ENCODE results near the gene PBX4.

The PBX4 gene

DNA sequence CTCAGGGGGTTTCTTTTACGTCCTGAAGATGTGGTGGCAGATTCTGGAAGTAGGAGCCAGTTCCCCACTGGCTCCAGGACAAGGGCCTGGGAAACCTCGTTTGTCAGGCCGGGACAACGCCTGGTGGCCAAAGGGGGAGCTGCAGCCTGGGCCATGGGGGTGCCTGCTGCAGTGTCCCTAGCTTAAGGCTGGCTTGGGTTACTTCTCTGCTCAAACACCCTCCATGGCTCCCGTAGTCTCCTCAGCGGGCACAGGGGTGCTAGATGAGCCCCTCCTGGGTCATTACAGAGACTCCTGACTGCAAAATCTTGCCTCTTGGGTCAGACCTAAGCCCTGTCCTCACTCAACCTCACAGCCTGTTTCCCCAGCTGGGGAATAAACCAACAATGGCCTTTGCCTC, 65.7 kb downstream of the PBX4 start:
- DNase-seq, result peak; percentile 42 to 76 (median 60)

DNA sequence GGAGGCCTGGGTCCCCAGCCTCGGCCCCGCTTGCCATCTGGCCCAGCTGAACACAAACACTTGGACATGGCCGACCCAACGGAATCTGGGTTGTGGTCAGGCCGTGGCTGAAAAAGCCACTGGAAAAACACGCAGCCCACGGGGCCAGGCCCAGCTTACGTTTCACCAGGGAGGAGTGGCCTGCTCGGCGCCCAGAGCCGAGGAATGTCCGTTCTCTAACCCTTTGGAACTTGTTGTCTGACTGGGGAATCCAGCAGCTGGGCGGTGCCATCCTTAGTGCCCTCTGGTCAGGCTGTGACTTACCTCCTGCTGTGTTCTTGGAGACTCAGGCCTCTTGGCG, 66.7 kb downstream of the PBX4 start:
- no peak for DNase-seq

GRCh38 chr19:19550972-19551852, 67.3 kb downstream of the PBX4 start:
- DNase-seq, result no peak

- no peak for DNase-seq
Observed at GRCh38 chr19:19550485-19550929, 68.0 kb downstream of the PBX4 start.

- no peak for DNase-seq
Observed at GRCh38 chr19:19549804-19550464, 68.6 kb downstream of the PBX4 start.

GRCh38 chr19:19548915-19549759, 69.3 kb downstream of the PBX4 start:
- peak in 1 of 3 donors; percentile 35 for DNase-seq

GRCh38 chr19:19547674-19548336, 70.7 kb downstream of the PBX4 start:
- no peak for DNase-seq

DNA sequence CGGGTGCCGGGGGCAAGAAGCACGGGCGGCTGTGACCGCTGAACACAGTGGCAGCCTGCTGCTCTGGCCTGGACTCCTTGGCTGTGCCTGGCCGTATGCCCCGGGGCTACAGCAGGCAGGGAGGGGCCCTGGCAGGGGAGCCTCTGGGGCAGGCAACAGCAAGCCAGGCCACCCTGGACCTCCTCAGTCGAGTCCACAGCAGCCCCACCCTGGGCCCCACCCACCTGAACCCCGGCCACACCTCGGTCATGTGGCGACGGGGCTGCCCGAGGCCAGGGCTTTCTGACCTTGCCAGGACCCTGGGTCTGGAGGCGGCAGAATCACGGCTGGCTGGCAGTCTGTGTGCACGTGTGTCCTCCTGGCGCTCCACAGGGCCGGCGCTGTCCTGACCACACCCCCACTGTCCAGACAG, 71.7 kb downstream of the PBX4 start:
- no peak for DNase-seq

- DNase-seq, result no peak
Observed at GRCh38 chr19:19545707-19546106, 72.8 kb downstream of the PBX4 start.

DNA sequence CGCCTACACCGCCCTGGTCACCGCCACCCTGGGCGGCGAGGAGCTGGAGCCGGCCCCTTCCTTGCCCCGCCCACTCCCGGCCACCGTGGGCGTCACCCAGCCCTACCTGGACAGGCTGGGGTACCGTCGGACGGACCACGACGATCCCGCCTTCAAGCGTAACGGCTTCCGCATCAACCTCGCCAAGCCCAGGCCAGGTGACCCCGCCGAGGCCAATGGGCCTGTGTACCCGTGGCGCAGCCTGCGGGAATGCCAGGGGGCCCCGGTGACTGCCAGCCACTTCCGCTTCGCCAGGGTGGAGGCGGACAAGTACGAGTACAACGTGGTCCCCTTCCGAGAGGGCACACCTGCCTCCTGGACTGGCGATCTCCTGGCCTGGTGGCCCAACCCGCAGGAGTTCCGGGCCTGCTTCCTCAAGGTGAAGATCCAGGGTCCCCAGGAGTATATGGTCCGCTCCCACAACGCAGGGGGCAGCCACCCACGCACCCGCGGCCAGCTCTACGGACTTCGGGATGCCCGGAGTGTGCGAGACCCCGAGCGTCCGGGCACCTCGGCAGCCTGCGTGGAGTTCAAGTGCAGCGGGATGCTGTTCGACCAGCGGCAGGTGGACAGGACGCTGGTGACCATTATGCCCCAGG, 73.4 kb downstream of the PBX4 start:
- no peak for DNase-seq

DNA sequence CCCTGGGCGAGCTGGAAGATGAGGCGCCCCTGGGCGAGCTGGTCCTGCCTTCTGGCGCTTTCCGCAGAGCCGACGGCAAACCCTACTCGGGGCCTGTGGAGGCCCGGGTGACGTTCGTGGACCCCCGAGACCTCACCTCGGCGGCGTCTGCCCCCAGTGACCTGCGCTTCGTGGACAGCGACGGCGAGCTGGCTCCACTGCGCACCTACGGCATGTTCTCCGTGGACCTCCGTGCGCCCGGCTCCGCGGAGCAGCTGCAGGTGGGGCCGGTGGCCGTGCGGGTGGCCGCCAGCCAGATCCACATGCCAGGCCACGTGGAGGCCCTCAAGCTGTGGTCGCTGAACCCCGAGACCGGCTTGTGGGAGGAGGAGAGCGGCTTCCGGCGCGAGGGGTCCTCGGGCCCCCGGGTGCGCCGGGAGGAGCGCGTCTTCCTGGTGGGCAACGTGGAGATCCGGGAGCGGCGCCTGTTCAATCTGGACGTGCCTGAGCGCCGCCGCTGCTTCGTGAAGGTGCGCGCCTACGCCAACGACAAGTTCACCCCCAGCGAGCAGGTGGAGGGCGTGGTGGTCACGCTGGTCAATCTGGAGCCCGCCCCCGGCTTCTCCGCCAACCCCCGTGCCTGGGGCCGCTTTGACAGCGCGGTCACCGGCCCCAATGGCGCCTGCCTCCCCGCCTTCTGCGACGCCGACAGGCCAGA, 74.1 kb downstream of the PBX4 start:
- DNase-seq, result no peak

- DNase-seq, result no peak
Observed at GRCh38 chr19:19543640-19544039, 74.8 kb downstream of the PBX4 start.

GRCh38 chr19:19543101-19543500, 75.4 kb downstream of the PBX4 start:
- no peak for DNase-seq

GRCh38 chr19:19542507-19542906, 76.0 kb downstream of the PBX4 start:
- DNase-seq, result peak; percentile 51 to 56 (median 53)

- DNase-seq, result no peak
Observed at GRCh38 chr19:19541616-19542015, 76.9 kb downstream of the PBX4 start.

- DNase-seq, result peak; percentile 52 to 72 (median 54)
Observed at GRCh38 chr19:19540715-19541515, 77.6 kb downstream of the PBX4 start.

DNA sequence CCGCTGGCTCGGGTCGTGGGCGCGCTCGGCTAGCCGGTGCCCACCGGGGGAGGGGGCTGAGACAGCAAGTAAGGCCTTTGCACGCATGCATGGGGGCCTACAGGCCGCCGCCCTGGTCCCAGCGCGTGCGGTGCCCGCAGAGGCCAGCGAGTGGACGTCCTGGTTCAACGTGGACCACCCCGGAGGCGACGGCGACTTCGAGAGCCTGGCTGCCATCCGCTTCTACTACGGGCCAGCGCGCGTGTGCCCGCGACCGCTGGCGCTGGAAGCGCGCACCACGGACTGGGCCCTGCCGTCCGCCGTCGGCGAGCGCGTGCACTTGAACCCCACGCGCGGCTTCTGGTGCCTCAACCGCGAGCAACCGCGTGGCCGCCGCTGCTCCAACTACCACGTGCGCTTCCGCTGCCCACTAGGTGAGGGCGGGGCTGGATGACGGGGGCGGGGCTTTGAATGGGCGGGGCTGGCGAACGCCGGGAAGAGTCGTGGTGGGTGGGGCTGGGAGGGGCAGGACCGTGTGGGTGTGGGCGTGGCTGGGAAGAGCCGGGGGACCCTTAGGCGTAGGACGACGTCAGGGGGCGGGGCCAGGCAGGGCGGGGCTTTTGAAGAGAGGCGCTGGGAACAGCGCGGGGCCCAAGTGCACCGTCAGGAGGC, 78.3 kb downstream of the PBX4 start:
- peak; percentile 75 to 92 (median 79) for DNase-seq

- no peak for DNase-seq
Observed at GRCh38 chr19:19539698-19540063, 78.8 kb downstream of the PBX4 start.

DNA sequence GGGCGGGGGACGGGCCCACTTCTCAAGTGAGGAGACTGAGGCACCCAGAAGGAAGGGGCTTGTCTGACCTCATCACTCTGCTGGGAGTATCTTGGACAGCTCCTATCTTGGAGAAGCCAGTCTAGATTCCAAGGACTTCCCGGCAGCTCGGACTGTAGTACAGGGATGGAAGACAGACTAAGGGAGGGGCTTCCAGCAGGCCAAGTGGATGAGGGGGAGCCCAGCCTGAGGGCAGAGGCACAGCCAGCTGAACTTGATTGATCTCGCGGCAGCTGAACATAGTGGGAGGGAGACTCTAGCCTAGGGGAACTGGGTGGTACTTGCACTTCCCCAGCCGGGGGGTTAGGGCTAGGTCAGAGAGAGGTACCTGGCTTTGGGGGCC, 79.7 kb downstream of the PBX4 start:
- no peak for DNase-seq

GRCh38 chr19:19538061-19538784, 80.3 kb downstream of the PBX4 start, which contains the start of gene CILP2:
TSS of gene CILP2 (plus strand) at chr19:19538265. CDS start at chr19:19538350, 85 bp downstream.
- DNase-seq, result peak in 2 of 3 donors; percentile 28 to 49
